GM04503 (cell line): ENCODE results near the gene PCDHA2.
"Not testable (repeated sequence)": the region's sequence is repeated elsewhere in the genome, so short reads cannot be mapped to it uniquely, and the experiment has no call there.

Experiments
- DNase-seq: peaks from one replicate; pipeline ENCODE4 v3.0.0-alpha.2; 2012; ENCODE audit warnings: low read depth

Gene PCDHA2

GRCh38 chr5:140794595-140795258 is at the start of gene PCDHA2:
TSS of gene PCDHA2 (plus strand) at chr5:140794852.
- no peak for DNase-seq

- no peak for DNase-seq
Observed at GRCh38 chr5:140753561-140753960, 41.1 kb upstream of the PCDHA2 start.

GRCh38 chr5:140764177-140764973 is 30.3 kb upstream of the PCDHA2 start:
- DNase-seq: no peak

- no peak for DNase-seq
Observed at GRCh38 chr5:140767444-140767843, 27.2 kb upstream of the PCDHA2 start.

GRCh38 chr5:140780512-140780911 is 14.1 kb upstream of the PCDHA2 start:
- DNase-seq: no peak

GRCh38 chr5:140785905-140786686 is 8.6 kb upstream of the PCDHA2 start, which contains the start of gene PCDHA1:
TSS of gene PCDHA1 (plus strand) at chr5:140786140.
- no peak for DNase-seq

- not testable (repeated sequence) for DNase-seq
Observed at GRCh38 chr5:140787422-140787821, 7.2 kb upstream of the PCDHA2 start.

GRCh38 chr5:140787849-140788504 is 6.7 kb upstream of the PCDHA2 start:
- not testable (repeated sequence) for DNase-seq

- no peak for DNase-seq
Observed at GRCh38 chr5:140791089-140791488, 3.6 kb upstream of the PCDHA2 start.

- DNase-seq: no peak
Observed at GRCh38 chr5:140795259-140795641, 598 bp downstream of the PCDHA2 start.

- DNase-seq: not testable (repeated sequence)
Observed at GRCh38 chr5:140796072-140796717, 1.5 kb downstream of the PCDHA2 start.

- no peak for DNase-seq
Observed at GRCh38 chr5:140796718-140797095, 2.1 kb downstream of the PCDHA2 start.

GRCh38 chr5:140800816-140801493 is 6.3 kb downstream of the PCDHA2 start, which contains the start of gene PCDHA3:
TSS of gene PCDHA3 (plus strand) at chr5:140801057.
- DNase-seq: peak; percentile 15

- DNase-seq: no peak
Observed at GRCh38 chr5:140801494-140801841, 6.8 kb downstream of the PCDHA2 start.

- DNase-seq: not testable (repeated sequence)
Observed at GRCh38 chr5:140802381-140802780, 7.7 kb downstream of the PCDHA2 start.

GRCh38 chr5:140802781-140803271 is 8.2 kb downstream of the PCDHA2 start:
- DNase-seq: no peak

GRCh38 chr5:140806834-140807775 is 12.5 kb downstream of the PCDHA2 start, which contains the start of gene PCDHA4:
TSS of gene PCDHA4 (plus strand) at chr5:140807068.
- DNase-seq: no peak

- not testable (repeated sequence) for DNase-seq
Observed at GRCh38 chr5:140808241-140808888, 13.7 kb downstream of the PCDHA2 start.

- DNase-seq: no peak
Observed at GRCh38 chr5:140808889-140809291, 14.2 kb downstream of the PCDHA2 start.
